Hepatic stellate cell (primary cell): Measurements from ENCODE around the gene SPCS1.

Experiments used
- DNase-seq: peaks from one replicate; pipeline ENCODE4 v3.0.0; 2011; ENCODE audit warnings: low spot score

Gene SPCS1

DNA sequence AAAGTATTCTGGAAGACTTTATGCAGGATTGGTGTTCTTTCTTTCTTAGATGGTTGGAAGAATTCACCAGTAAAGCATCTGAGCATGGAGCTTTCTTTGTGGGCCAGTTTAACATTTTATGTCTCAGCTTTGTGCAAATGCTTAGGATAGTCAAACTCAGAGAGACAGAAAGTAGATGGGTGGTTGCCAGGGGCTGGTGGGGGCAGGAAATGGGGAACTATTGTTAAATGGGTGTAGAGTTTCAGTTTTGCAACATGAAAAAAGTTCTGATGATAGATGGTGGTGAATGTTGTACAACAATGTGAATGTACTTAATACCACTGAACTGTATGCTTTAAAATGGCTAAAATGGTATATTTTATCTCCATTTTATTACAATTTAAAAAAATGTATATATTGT is 24.8 kb downstream of the SPCS1 start:
- no peak for DNase-seq

DNA sequence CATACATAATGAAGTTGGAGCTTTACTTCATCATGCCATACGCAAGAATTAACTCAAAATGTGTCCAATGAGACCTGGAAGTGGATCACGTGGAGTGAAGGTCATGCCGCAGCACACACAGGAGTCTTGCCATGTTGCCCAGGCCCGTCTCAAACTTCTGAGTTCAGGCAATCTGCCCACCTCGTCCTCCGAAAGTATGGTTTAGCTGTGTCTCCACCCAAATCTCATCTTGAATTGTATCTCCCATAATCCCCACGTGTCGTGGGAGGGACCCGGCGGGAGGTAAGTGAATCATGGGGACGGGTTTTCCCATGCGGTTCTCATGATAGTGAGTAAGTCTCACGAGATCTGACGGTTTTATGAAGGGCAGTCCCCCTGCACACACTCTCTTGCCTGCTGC is 25.7 kb downstream of the SPCS1 start:
- no peak for DNase-seq

DNA sequence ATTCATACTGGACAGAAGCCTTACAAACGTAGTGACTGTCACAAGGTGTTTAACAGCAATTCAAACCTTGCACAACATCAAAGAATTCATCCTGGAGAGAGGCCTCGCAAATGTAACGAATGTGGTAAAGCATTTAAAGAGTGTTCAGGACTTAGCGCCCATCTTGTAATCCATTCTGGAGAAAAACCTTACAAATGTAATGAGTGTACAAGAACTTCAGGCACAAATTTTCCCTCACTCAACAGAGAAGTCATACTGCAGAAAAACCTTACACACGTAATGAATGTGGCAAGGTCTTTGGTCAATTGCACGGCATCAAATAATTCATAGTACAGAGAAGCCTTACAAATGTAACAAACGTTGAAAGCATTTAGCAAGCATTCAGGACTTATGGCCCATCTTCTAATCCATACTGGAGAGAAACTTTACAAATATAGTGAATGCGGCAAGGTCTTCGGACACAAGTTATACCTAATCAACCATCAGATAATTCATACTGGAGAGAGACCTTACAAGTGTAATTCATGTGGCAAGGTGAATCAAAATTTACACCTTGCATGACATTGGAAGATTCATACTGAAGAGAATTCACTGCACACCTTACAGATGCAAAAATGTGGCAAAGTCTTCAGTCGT is 27.5 kb downstream of the SPCS1 start:
- DNase-seq = no peak

DNA sequence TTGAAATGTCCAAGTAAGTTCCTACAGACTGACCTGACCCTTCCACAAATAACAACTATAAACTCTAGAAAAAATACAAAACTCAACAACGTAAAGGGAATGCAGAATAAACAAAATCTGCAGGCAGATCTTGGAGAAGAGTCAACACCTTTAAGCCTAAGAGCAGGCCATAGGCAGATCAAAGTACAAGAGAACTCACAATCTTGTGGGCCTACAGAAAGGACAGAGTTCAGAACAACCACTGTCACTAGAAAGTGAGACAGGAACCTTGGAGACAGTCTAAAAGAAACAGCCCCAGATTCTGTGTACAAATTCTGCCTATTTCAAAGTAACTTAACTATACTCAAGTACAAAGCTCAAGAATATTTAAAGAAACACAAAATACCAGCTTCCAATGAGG is 33.8 kb downstream of the SPCS1 start:
- DNase-seq = no peak

DNA sequence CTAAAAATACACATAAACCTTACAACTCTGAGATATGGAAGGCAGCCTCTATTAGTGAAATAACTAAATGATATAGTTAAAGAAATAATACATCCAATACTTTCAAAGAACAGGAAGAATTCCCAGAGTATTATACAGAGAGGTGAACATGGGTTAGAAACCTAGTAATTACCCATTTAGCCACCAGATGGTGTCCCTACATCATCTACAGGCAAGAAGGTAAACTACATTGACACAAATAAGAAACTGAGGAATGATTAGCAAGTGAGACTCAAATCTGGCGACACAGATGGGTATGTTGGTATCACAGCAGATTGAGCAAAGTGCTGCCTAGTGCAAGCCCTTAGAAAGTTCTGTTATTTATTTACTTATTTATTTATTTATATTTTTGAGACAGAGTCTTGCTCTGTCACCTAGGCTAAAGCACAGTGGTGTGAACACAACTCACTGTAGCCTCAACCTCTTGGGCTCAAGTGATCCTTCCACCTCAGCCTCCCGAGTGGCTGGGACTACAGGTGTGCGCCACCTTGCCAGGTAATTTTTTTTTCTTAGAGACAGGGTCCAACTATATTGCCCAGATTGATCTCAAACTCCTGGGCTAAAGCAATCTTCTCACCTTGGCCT is 36.6 kb downstream of the SPCS1 start:
- DNase-seq = peak; percentile 50

DNA sequence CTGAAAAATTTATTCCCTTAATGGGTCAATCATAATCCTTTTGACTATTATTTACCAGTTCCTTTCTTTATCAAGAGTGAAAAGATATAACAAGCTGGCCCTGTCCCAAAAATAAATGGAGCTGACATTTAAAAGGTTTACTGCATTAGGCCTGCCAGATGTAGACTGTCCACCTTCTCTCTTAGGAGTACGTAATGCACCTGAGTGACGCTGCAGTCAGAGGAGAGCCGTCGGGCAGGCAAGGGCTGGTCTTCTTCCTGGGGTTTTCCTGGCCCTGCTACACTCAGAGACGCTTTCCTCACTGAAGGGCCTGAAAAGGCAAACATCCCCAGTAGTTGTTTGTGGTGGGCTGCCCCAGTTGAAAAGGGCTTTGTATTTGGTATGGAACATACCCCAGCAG is 37.2 kb downstream of the SPCS1 start:
- no peak for DNase-seq

DNA sequence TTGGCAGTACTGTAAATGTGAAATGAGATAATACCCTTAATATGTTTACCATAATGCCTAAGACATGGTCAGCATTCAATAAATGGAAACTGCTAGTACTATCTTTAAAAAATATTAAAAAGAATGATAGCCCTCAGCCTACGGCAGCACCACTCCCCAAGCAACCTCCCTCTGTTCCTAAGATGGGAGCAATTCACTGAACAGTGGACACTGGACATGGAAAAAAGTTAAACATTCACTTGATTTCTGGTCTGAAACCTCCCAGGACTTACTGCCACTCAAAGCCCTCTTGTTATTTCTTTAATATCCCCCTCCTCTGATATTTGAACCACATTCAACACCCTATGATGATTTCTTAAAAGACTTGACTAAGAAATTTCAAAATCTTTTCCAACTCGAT is 37.8 kb downstream of the SPCS1 start:
- no peak for DNase-seq

DNA sequence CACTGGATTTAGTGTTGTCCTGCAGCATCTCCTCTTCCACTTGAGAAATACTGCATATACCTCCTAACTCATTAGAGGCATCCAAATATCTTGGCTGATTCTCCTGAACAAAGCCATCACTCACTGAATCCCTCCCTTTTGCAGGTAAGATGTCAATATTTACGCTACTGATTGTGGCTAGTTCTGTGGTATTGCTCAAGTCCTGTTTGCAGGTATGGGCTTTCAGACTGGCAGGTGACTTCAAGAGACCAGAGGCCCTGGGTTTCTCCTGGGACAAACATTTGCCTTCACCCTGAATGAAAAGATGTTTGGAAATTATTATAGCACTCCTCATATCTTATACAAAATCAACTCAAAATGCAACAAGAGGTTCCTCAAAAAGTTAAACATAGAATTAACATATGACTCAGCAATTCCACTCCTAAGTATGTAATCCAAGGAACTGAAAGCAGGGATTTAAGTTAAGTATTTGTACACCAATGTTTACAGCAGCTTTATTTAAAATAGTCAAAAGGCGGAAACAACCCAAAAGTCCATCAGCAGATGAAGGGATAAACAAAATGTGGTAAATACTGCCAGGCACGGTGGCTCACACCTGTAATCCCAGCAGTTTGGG is 46.2 kb downstream of the SPCS1 start:
- no peak for DNase-seq

DNA sequence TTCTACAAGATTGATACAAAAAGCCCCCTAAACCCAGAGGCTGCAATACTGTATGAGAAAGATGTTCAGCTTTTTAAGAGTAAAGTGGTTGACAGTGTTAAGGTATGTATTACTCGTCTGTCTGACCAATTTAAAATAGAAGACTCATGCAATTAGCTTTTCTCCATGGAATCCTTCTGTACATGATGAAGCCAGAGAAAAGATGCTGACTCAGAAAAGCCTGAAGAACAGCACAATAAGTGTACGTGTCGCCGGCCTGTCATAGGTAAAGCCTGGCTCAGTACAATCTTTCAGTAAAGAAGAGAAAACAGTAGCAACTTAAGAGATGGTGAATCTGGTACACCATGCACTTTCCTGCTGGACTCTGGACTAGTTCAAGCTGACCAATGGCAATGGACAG is 48.5 kb downstream of the SPCS1 start:
- no peak for DNase-seq

DNA sequence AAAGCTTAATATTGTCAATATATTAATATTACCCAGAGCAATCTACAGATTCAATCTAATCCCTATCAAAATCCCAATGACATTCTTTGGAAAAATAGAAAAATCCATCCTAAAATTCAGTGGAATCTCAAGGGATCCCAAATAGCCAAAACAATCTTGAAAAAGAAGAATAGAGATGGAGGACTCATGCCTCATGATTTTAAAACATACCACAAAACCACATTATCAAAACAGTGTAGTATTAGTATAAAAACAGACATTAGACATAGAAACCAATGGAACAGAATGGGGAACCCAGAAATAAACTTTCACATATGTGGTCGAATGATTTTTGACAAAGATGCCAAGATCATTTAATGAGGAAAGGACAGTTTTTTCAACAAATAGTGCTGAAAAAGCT is 50.2 kb downstream of the SPCS1 start:
- DNase-seq = peak; percentile 25
